ENCODE results near the gene MCTP2. TPM values are rescaled to one million over a fixed set of nuclear protein-coding genes. Genes with fewer than 3 reads are reported as not detected.

The MCTP2 gene
- total RNA-seq, 1 donor from 2014 or later, result not detected

GRCh38 chr15:94295275-94295674 is 63.9 kb downstream of the MCTP2 start:
- no peak for DNase-seq (ENCODE audit: low read depth)

DNA sequence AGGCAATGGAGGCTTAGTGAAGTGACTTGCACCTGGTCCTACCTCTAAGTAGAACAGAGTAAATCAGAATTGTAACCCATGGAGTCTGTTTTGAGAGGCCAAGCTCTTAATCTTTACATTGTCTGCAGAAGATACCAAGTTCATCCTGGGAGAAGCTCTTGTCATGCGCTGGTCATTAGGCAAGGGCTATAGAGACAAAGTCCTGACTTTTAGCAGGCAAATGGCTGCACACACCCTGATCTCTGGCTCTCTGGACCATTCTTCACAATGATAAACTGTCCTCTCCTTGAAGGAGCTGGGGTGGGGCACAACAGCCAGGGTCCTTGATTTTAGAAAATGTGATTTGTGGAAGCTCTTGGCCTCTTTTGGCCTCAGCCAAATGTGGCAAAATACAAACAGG is 65.4 kb downstream of the MCTP2 start:
- no peak for DNase-seq (ENCODE audit: low read depth)

DNA sequence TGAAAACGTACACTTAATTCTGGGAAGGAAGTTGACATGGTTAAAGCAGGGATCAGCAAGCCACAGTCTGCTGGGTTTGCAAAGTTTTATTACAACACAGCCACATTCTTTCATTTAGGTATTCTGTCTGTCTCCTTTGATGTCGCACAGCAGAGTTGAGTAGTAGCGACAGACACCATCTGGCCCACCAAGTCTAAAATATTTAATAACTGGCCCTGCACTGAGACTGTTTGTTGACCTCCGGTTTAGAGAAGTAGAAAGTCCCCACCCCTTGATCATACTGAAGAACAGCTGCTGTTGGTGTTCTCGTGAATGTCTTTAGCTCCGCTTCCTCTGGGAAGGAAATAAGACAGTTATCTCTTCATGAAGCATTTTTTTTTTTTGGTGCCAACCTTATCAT is 66.2 kb downstream of the MCTP2 start:
- DNase-seq (ENCODE audit: low read depth), result no peak

DNA sequence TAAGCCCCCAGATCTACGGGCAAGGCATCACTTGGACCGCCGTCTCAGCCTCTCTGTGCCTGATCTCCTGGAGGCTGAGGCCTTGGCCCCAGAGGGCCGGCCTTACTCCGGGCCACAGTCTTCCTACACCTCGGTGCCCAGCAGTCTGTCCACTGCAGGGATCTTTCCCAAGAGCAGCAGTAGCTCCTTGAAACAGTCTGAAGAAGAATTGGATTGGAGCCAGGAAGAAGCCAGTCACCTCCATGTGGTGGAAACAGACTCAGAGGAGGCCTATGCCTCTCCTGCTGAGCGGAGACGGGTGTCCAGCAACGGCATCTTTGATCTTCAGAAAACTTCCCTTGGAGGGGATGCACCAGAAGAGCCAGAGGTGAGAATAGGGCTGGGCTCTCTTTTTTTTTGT is 67.0 kb downstream of the MCTP2 start:
- DNase-seq (ENCODE audit: low read depth), result no peak

GRCh38 chr15:94300612-94301011 is 69.3 kb downstream of the MCTP2 start:
- no peak for DNase-seq (ENCODE audit: low read depth)

- no peak for DNase-seq (ENCODE audit: low read depth)
These were observed 73.8 kb downstream of the MCTP2 start for GRCh38 chr15:94305133-94305532.

DNA sequence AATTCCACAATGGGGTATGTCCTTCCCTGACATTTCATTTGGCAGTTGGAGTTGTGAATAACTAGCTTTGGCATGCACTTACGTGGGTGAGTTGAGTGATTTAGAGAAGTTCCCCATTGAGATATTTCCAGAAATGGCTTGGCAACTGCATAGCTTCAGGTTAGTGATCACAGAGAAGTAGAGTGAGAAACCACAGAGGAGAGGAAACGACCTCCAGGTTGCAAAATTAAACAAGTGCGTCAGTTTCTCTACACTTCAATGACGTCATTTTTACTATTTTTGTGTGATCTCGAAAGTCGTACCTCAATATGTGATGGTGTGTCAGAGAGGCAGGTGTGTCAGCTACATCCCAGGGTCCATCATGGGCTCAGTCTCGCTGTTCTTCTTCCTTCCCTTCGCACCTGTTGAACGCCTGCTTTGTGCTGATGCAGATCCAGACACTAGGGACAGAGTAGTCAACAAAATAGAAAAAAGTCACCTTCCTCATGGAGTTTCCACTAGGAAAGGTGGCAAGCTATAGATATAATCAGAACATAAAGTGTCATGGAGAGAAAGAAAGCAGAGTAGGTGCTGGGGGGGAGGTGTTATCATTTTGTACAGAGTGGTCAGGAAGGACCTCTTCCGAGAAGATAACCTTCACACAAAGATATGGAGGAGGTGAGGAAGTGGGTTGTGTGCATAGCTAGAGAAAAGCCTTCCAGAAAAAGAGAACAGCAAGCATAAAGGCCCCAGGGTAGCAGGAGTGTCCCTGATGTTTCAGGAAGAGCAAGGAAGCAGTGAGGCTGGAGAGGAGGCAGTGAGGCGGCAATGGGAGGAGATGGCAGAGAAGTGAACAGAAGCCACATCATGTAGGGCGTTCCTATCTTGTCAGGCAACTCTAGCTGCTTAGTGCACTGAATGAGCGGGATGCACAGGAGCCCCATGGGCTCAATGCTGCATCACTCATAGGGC is 75.6 kb downstream of the MCTP2 start:
- DNase-seq (ENCODE audit: low read depth), result no peak

DNA sequence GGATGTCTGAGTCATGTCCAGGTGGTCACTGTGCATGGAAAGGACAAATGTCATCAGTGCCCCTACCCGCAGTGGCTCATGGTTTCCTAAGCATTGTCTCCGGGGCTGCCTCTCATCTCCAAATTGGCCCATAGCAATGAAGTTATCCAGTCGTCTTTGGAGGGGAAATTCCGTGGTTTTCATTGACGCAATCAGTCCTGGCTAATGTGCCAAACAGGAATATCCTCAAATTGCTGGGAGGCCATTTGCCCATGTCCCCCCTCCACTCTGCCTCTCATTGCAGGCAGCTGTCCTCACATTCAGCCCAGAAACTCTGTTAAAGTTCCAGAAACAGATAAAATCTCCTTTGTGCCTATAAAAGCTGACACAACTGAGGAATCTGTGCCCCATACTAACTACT is 81.6 kb downstream of the MCTP2 start:
- no peak for DNase-seq (ENCODE audit: low read depth)

DNA sequence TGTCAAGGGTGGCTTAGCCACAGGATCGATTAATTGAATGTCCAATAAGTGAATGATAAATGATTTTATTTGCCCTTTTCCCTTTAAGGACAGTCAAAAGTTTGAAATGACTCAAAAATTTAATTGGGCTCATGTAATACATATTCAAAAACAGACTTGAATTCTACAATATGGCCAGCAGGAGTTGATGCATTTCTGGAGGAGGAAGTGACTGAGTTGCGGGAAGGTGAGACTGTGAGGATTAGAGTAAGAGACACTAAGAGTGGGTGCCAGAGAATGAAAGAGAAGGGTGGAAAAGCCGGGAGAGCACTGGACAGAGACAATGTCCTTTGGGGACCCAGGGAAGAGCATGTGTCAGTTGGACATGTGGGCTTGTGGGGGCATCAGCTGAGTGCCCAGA is 83.3 kb downstream of the MCTP2 start:
- DNase-seq (ENCODE audit: low read depth), result no peak

DNA sequence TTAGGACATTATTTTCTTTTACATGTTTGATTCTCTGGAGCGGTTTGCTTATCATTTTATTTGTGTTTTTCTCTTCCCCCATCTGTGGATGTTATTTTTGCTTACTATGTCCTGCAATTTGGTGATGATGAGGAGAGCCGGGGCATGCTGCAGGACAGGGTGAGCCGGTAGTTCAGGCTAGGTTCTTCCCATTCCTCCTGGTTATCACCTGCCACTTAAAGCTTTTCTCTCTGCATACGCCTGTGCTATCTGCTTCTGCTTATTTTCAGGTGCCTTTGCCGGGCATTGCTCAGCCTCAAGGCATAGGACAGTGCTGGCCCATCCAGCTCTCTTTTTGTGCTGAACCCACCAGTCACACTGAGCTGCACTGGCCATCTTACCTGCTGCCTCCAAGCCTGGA is 85.8 kb downstream of the MCTP2 start:
- DNase-seq (ENCODE audit: low read depth), result no peak

DNA sequence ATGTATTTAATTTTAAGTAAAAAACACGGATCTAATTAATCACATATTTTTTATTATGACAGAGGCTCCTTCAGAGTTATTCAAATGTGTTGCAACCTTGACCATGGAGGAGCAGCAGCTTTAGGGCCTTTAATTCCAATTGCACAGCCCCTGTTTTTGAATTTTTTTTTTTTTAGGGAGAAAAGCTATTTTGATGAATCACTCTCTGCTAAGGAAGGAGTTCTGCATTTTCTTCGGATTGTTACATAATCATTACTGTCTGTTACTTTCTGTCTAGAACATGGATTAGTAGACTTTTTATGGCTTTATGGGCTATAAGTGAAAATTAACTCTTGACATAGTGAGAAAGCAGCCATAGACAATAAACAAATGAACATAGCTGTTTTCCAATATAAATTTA is 90.8 kb downstream of the MCTP2 start:
- no peak for DNase-seq (ENCODE audit: low read depth)

- DNase-seq (ENCODE audit: low read depth), result no peak
These were observed 91.7 kb downstream of the MCTP2 start for GRCh38 chr15:94323076-94323475.

- peak; percentile 49 for DNase-seq (ENCODE audit: low read depth)
These were observed 92.9 kb downstream of the MCTP2 start for GRCh38 chr15:94324117-94324826.

GRCh38 chr15:94324835-94325767 is 93.7 kb downstream of the MCTP2 start:
- DNase-seq (ENCODE audit: low read depth), result no peak

DNA sequence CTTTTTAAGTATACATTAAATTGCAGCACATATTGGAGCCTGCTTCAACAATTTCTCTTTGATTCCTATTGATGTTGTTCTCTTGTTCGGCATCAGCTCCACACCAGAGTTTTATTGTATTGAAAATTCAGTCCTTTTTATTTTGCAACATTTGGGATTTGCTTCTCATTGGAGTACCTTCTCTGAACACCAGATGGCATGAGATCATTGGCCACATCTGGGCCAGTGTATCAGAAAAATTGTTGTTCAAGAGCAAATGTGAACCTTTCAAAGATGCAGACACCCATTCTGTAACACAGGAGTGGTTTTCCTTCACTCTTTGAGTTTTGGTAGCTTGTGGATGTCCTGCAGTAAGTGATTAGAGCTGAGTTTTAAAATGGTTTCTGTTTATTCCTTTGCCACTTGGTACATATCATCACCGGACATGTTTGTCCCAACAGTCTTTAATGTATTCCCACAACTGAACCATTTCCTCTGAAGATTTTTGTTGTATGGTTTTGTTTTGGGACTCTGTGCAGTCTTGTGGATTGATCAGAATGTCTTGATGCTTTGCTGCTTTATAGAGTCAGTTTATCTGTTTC is 96.1 kb downstream of the MCTP2 start:
- DNase-seq (ENCODE audit: low read depth), result peak; percentile 21

- no peak for DNase-seq (ENCODE audit: low read depth)
These were observed 100.4 kb downstream of the MCTP2 start for GRCh38 chr15:94331731-94332130.

DNA sequence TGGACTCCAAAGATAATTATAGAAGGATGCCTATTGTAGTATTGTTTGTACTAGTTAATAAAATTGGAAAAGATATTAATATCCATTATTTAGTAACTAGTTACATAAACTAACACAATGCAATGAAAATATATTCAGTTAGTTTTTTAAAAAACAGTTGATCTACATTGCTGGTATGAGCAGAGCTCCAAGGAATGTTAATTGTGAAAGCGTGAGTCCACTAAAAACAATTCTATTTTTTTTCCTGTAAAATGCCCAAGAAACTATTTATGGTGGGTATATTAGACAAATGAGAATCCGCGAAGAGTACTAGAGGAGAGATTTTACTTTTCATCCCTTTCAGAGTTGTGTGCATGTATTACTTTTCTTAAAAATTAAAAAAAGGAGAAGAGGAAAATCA is 104.3 kb downstream of the MCTP2 start:
- no peak for DNase-seq (ENCODE audit: low read depth)

DNA sequence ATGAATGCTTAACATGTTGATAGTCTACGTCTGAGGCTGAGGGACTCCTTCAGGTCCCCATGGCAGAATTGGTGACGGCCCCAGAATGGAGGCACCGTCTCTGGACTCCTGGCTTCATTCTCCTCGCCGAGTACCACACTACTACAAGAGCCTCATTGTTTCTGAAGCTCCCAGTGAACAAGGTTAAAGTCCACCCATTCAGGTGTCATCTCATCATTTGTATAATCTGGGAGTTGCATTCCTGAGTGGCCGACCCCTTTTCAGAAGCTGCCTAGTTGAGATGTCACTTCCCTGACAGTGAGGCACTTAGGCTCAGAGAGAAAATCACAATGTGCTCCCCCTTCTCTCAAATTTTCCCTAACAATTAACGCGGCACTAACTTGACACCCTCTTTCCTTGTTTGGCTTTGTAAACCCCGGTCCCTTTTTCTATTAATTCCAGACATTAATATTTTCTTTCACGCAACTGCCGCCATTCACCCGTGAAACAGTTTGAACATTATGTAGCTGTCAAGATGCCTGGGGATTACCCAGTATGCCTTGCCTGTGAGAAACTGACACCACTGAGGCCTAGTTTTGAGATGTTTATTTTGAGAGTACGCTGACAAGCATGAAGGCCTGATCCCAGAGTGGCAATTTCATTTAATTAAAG is 105.6 kb downstream of the MCTP2 start:
- DNase-seq (ENCODE audit: low read depth), result no peak

GRCh38 chr15:94338243-94338846 is 107.0 kb downstream of the MCTP2 start:
- DNase-seq (ENCODE audit: low read depth), result no peak

GRCh38 chr15:94346282-94346681 is 114.9 kb downstream of the MCTP2 start:
- DNase-seq (ENCODE audit: low read depth), result no peak
